Spleen (tissue), 11 donors: ENCODE measurements around the gene DOCK6. TPM values are rescaled to one million over a fixed set of nuclear protein-coding genes. Genes with fewer than 3 reads are reported as not detected.

Source experiments
- DNase-seq: peaks from one replicate; pipeline ENCODE4 v3.0.0-alpha.2; 2020
- H3K27ac ChIP-seq, 8 donors: fragments of 200-600 bp; sonication (generic) in 7 of 8; 1 replicate in 4 of 8; 2 replicates in 4 of 8; pipeline versions ENCODE4 v1.5.0 to v1.8.0; 2016 to 2021; ENCODE audit warnings: inconsistent platforms in 4 of 8, mild to moderate bottlenecking in 4 of 8, moderate library complexity in 1 of 8
- H3K27me3 ChIP-seq, 7 donors: fragments of 200-600 bp; sonication (generic) in 6 of 7; replicated peaks in 1 of 7; 1 replicate in 4 of 7; 2 replicates in 3 of 7; pipeline versions ENCODE4 v1.5.0 to v1.8.0; 2016 to 2021; ENCODE audit warnings: inconsistent platforms in 3 of 7, mild to moderate bottlenecking in 1 of 7
- H3K36me3 ChIP-seq, 6 donors: fragments of 200-600 bp; sonication (generic) in 5 of 6; 1 replicate in 4 of 6; 2 replicates in 2 of 6; pipeline versions ENCODE4 v1.5.0 to v1.8.0; 2016 to 2021; ENCODE audit warnings: inconsistent platforms in 2 of 6
- H3K4me1 ChIP-seq, 6 donors: fragments of 200-600 bp; sonication (generic) in 5 of 6; 1 replicate in 3 of 6; 2 replicates in 3 of 6; pipeline versions ENCODE4 v1.5.0 to v1.8.0; 2016 to 2021; ENCODE audit warnings: inconsistent platforms in 3 of 6
- H3K4me3 ChIP-seq, 8 donors: fragments of 200-600 bp; sonication (generic) in 7 of 8; 1 replicate in 4 of 8; 2 replicates in 4 of 8; pipeline versions ENCODE4 v1.5.0 to v1.8.0; 2016 to 2021; ENCODE audit warnings: inconsistent platforms in 4 of 8, mild to moderate bottlenecking in 4 of 8, moderate library complexity in 2 of 8
- H3K9me3 ChIP-seq, 8 donors: fragments of 200-600 bp; sonication (generic) in 7 of 8; 1 replicate in 4 of 8; 2 replicates in 4 of 8; pipeline versions ENCODE4 v1.5.0 to v1.8.0; 2016 to 2021; ENCODE audit warnings: inconsistent platforms in 4 of 8
- POLR2A ChIP-seq, 3 donors: fragments of 450-650 bp; IDR thresholded peaks; one replicate each; pipeline ENCODE4 v1.5.1; 2017; ENCODE audit warnings: antibody characterized with exemption in 3 of 3, mild to moderate bottlenecking in 1 of 3
- POLR2AphosphoS5 ChIP-seq, 3 donors: sonication (generic); formaldehyde crosslinking; IDR thresholded peaks; one replicate each; pipeline ENCODE4 v1.5.1; 2017; ENCODE audit warnings: antibody characterized with exemption in 3 of 3
- WGBS, 5 donors: extraction: QIAGEN DNeasy Blood & Tissue Kit in 3 of 5; methylation state at CpG; one replicate each; pipeline versions ENCODE4 v1.1.5 to v1.1.7; 2013 to 2018; 5-methylcytosine and 5-hydroxymethylcytosine counted together
- intact Hi-C: fragments of 100-400 bp; cut with DNase I; formaldehyde crosslinking; loops from one replicate; pipeline ENCODE4 v1.15.0; 2023; ENCODE audit warnings: low total_unique reads
- polyA plus RNA-seq, 3 donors: library from polyadenylated mRNA; stranded (reverse); fragments of 200-250 nt; gene quantifications; one replicate each; pipeline ENCODE4 v1.2.1, GENCODE V29; 2013
- total RNA-seq, 7 donors: library from RNA; depleted of rRNA in 3 of 7; stranded (reverse); fragments of >200 nt in 3 of 7; fragmentation: NEBNext Ultra II Directional in 4 of 7; extraction: Animal tissue kit (Norgen Biotek cat#: 25700) in 4 of 7; gene quantifications; one replicate each; pipeline versions ENCODE4 v1.1.0 to v1.2.1, GENCODE V29; 2016 to 2021
- TF ChIP-seq, protein P1 (sequence below), 11 experiments: fragments of 200-600 bp in 7 of 11; fragments of 450-650 bp in 4 of 11; sonication (generic) in 4 of 11; IDR thresholded peaks in 8 of 11; conservative IDR thresholded peaks in 3 of 11; 1 replicate in 7 of 11; 2 replicates in 4 of 11; pipeline versions ENCODE4 v1.4.0 to v1.8.0; 2016 to 2021; ENCODE audit warnings: antibody characterized with exemption in 11 of 11, inconsistent platforms in 4 of 11, mild to moderate bottlenecking in 1 of 11
- donor health status: healthy with polysubstance abuse.
- donor health status: DM: no; HTN: no; CAD: no; lungs with moderate emphysema.
- donor health status: DM: no; HTN: no; CAD: no.
- donor health status: Bipolar disorder and iron deficiency.
- donor health status: healthy.
- donor health status: DM: no; HTN: no; CAD: no.
- donor health status: DM: yes; HTN: yes; CAD: no.

Gene DOCK6
- total and polyA plus RNA-seq, 10 donors: 12.5 to 105 (median 47.7) TPM

DNA sequence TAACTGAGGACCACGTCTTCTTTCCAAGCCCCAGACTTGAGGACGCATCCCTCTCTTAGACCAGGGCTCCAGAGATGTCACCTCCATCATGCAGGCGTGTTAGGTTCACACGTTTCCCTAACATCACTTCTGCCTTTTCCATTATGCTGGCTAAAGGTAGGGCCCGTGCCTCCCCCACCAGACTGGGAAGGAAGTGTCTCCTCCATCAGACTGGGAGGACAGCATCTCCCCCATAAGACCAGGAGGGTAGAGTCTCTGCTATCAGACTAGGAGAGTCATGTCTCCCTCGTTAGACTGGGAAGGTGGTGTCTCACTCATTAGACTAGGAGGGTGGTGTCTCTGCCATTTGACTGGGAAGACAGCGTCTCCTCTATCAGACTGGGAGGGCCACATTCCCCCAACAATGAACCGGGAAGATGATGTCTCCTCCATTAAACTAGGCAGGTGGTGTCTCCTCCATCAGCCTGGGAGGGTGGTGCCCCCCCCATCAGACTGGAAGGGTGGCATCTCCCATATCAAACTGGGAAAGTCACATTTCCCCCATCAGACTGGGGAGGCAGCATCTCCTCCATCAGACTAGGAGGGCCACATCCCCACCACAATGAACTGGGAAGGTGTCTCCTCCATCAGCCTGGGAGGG lies 88.7 kb downstream of the DOCK6 start:
- H3K27me3 ChIP-seq: peaks cover 0 to 8% (median 0%) of the 10 kb centered on the region in 7 donors
- 78 to 87% (median 81%) methylated on average over 8 of the region's 8 CpGs for WGBS, 5 donors
- H3K4me1 ChIP-seq: peaks cover 0 to 2% (median 0%) of the 10 kb centered on the region in 6 donors
- TF ChIP-seq, protein P1, sequence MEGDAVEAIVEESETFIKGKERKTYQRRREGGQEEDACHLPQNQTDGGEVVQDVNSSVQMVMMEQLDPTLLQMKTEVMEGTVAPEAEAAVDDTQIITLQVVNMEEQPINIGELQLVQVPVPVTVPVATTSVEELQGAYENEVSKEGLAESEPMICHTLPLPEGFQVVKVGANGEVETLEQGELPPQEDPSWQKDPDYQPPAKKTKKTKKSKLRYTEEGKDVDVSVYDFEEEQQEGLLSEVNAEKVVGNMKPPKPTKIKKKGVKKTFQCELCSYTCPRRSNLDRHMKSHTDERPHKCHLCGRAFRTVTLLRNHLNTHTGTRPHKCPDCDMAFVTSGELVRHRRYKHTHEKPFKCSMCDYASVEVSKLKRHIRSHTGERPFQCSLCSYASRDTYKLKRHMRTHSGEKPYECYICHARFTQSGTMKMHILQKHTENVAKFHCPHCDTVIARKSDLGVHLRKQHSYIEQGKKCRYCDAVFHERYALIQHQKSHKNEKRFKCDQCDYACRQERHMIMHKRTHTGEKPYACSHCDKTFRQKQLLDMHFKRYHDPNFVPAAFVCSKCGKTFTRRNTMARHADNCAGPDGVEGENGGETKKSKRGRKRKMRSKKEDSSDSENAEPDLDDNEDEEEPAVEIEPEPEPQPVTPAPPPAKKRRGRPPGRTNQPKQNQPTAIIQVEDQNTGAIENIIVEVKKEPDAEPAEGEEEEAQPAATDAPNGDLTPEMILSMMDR (IDR thresholded peaks at IDR 0.05 in 8 of 11, conservative IDR thresholded peaks at IDR 0.05 in 3 of 11): no peak
- no peak for TF ChIP-seq POLR2AphosphoS5 (IDR thresholded peaks at IDR 0.05)
- no peak for TF ChIP-seq POLR2A (IDR thresholded peaks at IDR 0.05)
- H3K36me3 ChIP-seq: peaks cover 0 to 95% (median 18%) of the 10 kb centered on the region in 6 donors
- DNase-seq: no peak
- no peak overlapping the region for H3K27ac ChIP-seq
- intact Hi-C loops: no loop called here
- H3K4me3 ChIP-seq: no peak overlapping the region
- H3K9me3 ChIP-seq: no peaks in the 10 kb centered on the region

DNA sequence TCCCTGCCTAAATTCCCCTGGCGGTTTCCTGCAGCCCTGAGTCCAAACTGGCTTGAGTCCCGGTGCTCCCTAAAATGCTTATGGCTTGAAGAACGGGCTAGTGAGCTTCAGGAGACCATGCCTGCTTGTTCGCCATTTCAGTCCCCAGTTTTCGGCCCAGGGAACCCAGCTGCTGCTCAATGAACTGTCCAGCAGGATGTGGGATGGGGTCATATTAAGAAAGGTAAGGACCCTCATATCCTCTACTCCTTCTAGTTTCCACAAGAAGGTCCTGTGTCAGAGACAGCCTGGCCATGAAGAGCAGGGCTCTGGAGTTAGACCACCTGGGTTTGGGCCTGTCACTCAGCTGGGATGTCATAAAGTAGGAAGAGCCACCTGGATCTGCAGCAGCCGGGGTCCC lies 89.7 kb downstream of the DOCK6 start:
- Histone ChIP-seq H3K4me3 (no peak overlapping the region), H3K9me3 (no peaks in the 10 kb centered on the region), H3K27ac (no peak overlapping the region), H3K36me3 (peaks cover 0 to 95% (median 18%) of the 10 kb centered on the region in 6 donors), H3K27me3 (no peaks in the 10 kb centered on the region), H3K4me1 (no peaks in the 10 kb centered on the region)
- no peak for DNase-seq
- intact Hi-C loops: no loop called here
- TF ChIP-seq, protein P1 (IDR thresholded peaks at IDR 0.05 in 8 of 11, conservative IDR thresholded peaks at IDR 0.05 in 3 of 11): no peak
- no peak for TF ChIP-seq POLR2AphosphoS5 (IDR thresholded peaks at IDR 0.05)
- TF ChIP-seq POLR2A (IDR thresholded peaks at IDR 0.05): no peak
- 88 to 96% (median 91%) methylated on average over 5 to 6 of the region's 6 CpGs for WGBS, 5 donors

GRCh38 chr19:11171144-11171543 lies 91.2 kb downstream of the DOCK6 start:
- Histone ChIP-seq H3K27me3 (no peaks in the 10 kb centered on the region), H3K27ac (no peak overlapping the region), H3K4me3 (no peak overlapping the region), H3K9me3 (no peaks in the 10 kb centered on the region), H3K36me3 (peaks cover 0 to 94% (median 18%) of the 10 kb centered on the region in 6 donors), H3K4me1 (no peaks in the 10 kb centered on the region)
- no peak for DNase-seq
- intact Hi-C loops: no loop called here
- TF ChIP-seq, protein P1 (IDR thresholded peaks at IDR 0.05 in 8 of 11, conservative IDR thresholded peaks at IDR 0.05 in 3 of 11): no peak
- no peak for TF ChIP-seq POLR2A (IDR thresholded peaks at IDR 0.05)
- TF ChIP-seq POLR2AphosphoS5 (IDR thresholded peaks at IDR 0.05): no peak
- 78 to 90% (median 84%) methylated on average over 5 of the region's 5 CpGs for WGBS, 5 donors

- Histone ChIP-seq H3K36me3 (peaks cover 0 to 86% (median 18%) of the 10 kb centered on the region in 6 donors), H3K4me3 (no peak overlapping the region), H3K27me3 (no peaks in the 10 kb centered on the region), H3K9me3 (no peaks in the 10 kb centered on the region), H3K4me1 (peaks cover 0 to 4% (median 0%) of the 10 kb centered on the region in 6 donors), H3K27ac (peak overlapping the region in 1 of 8 donors; percentile 27)
- TF ChIP-seq POLR2AphosphoS5 (IDR thresholded peaks at IDR 0.05) (peak in 2 of 3 donors; percentile 38 to 39), POLR2A (IDR thresholded peaks at IDR 0.05) (no peak)
- WGBS, 5 donors: 88 to 92% (median 89%) methylated on average over 31 of the region's 31 CpGs
- DNase-seq: no peak
- intact Hi-C loops: no loop called here
Observed at GRCh38 chr19:11169896-11170678, 92.2 kb downstream of the DOCK6 start.
